ENCODE data around the gene MEI1. TPM values are rescaled to one million over a fixed set of nuclear protein-coding genes. Genes with fewer than 3 reads are reported as not detected.

MEI1 gene
- total RNA-seq, 4 donors from 2014 or later = 0.07 to 0.81 (median 0.50) TPM; not detected in 1

- H3K9me3 ChIP-seq = no peaks in the 10 kb centered on the region
- no peak overlapping the region for H3K4me3 ChIP-seq
- H3K4me1 ChIP-seq = no peaks in the 10 kb centered on the region
- no peaks in the 10 kb centered on the region for H3K27me3 ChIP-seq
- H3K27ac ChIP-seq = no peak overlapping the region
- H3K36me3 ChIP-seq = no peaks in the 10 kb centered on the region
- WGBS, 2 donors (ENCODE audit: low coverage in 1 of 2) = 70 to 77% methylated on average over 4 to 6 of the region's 6 CpGs
- no peak for TF ChIP-seq POLR2A (IDR thresholded peaks at IDR 0.05)
- TF ChIP-seq CTCF (IDR thresholded peaks at IDR 0.05) = no peak
- no peak for TF ChIP-seq POLR2AphosphoS5 (IDR thresholded peaks at IDR 0.05)
- no peak for TF ChIP-seq EP300 (IDR thresholded peaks at IDR 0.05)
- ATAC-seq = no peak
Measured at GRCh38 chr22:41782316-41782715, 83.0 kb downstream of the MEI1 start.

- no peaks in the 10 kb centered on the region for H3K9me3 ChIP-seq
- H3K27me3 ChIP-seq = no peaks in the 10 kb centered on the region
- 73 to 86% methylated on average over 2 of the region's 2 CpGs for WGBS, 2 donors (ENCODE audit: low coverage in 1 of 2)
- H3K36me3 ChIP-seq = no peaks in the 10 kb centered on the region
- TF ChIP-seq POLR2AphosphoS5 (IDR thresholded peaks at IDR 0.05) = no peak
- no peak for TF ChIP-seq CTCF (IDR thresholded peaks at IDR 0.05)
- no peak for TF ChIP-seq POLR2A (IDR thresholded peaks at IDR 0.05)
- no peak for TF ChIP-seq EP300 (IDR thresholded peaks at IDR 0.05)
- ATAC-seq = no peak
- no peak overlapping the region for H3K4me3 ChIP-seq
- no peaks in the 10 kb centered on the region for H3K4me1 ChIP-seq
- no peak overlapping the region for H3K27ac ChIP-seq
Measured at GRCh38 chr22:41782751-41783150, 83.4 kb downstream of the MEI1 start.

GRCh38 chr22:41787331-41787730, 88.0 kb downstream of the MEI1 start:
- no peak overlapping the region for H3K27ac ChIP-seq
- ATAC-seq = no peak
- H3K4me1 ChIP-seq = no peaks in the 10 kb centered on the region
- no peaks in the 10 kb centered on the region for H3K27me3 ChIP-seq
- no peaks in the 10 kb centered on the region for H3K9me3 ChIP-seq
- no peaks in the 10 kb centered on the region for H3K36me3 ChIP-seq
- TF ChIP-seq POLR2AphosphoS5 (IDR thresholded peaks at IDR 0.05) = no peak
- no peak for TF ChIP-seq POLR2A (IDR thresholded peaks at IDR 0.05)
- TF ChIP-seq CTCF (IDR thresholded peaks at IDR 0.05) = no peak
- no peak for TF ChIP-seq EP300 (IDR thresholded peaks at IDR 0.05)
- H3K4me3 ChIP-seq = no peak overlapping the region
- WGBS, 2 donors (ENCODE audit: low coverage in 1 of 2) = 81% methylated on average over 2 of the region's 2 CpGs

GRCh38 chr22:41793871-41794270, 94.6 kb downstream of the MEI1 start:
- Histone ChIP-seq H3K4me1 (no peaks in the 10 kb centered on the region), H3K27ac (no peak overlapping the region), H3K9me3 (no peaks in the 10 kb centered on the region), H3K27me3 (no peaks in the 10 kb centered on the region), H3K4me3 (no peak overlapping the region), H3K36me3 (no peaks in the 10 kb centered on the region)
- 95 to 100% methylated on average over 2 to 3 of the region's 3 CpGs for WGBS, 2 donors (ENCODE audit: low coverage in 1 of 2)
- no peak for ATAC-seq
- no peak for TF ChIP-seq EP300 (IDR thresholded peaks at IDR 0.05)

GRCh38 chr22:41798736-41799135, 99.4 kb downstream of the MEI1 start:
- H3K27ac ChIP-seq = peak overlapping the region in 2 of 4 donors; percentile 92
- WGBS, 2 donors (ENCODE audit: low coverage in 1 of 2) = 90 to 100% methylated on average over 1 of the region's 2 CpGs
- no peaks in the 10 kb centered on the region for H3K36me3 ChIP-seq
- no peak for ATAC-seq
- TF ChIP-seq CTCF (IDR thresholded peaks at IDR 0.05) (no peak), EP300 (IDR thresholded peaks at IDR 0.05) (no peak), POLR2AphosphoS5 (IDR thresholded peaks at IDR 0.05) (no peak), POLR2A (IDR thresholded peaks at IDR 0.05) (no peak)
- no peak overlapping the region for H3K4me3 ChIP-seq
- no peaks in the 10 kb centered on the region for H3K27me3 ChIP-seq
- H3K4me1 ChIP-seq = peaks cover 0 to 29% (median 8%) of the 10 kb centered on the region in 3 donors
- H3K9me3 ChIP-seq = no peaks in the 10 kb centered on the region
